ENCODE measurements around the gene MLLT6. TPM values are rescaled to one million over a fixed set of nuclear protein-coding genes. Genes with fewer than 3 reads are reported as not detected.

The MLLT6 gene
- total RNA-seq, 1 donor from 2014 or later: 213 TPM

DNA sequence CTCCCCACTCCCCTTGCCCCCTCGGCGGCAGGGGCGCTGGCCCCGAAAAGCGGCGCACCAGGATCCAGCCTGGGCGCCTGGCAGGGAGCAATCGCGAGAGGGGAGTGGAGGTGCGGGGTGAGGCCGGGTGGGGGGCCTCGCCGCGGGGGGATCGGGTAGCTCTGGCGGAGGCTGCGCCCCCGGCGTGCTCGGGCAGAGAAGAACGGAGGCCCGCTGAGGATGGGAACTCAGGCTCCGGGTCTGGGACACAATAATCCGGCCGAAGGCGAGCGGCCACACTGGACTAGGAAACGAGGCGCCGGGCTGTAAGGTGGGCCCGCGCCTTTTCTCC, 43.8 kb downstream of the MLLT6 start:
- H3K27ac Mint-ChIP-seq: no peak overlapping the region
- H3K9me3 Mint-ChIP-seq: no peaks in the 10 kb centered on the region
- intact Hi-C loops (cut with micrococcal nuclease): no loop called here
- no peak for DNase-seq (ENCODE audit: low spot score)
- H3K27me3 Mint-ChIP-seq (ENCODE audit: low read depth): peaks cover 28% of the 10 kb centered on the region
- peaks cover 10% of the 10 kb centered on the region for H3K36me3 Mint-ChIP-seq (ENCODE audit: low read depth)
- H3K4me3 Mint-ChIP-seq (ENCODE audit: low read depth): peak overlapping the region; percentile 65
- peaks cover 38% of the 10 kb centered on the region for H3K4me1 Mint-ChIP-seq (ENCODE audit: low read depth)

DNA sequence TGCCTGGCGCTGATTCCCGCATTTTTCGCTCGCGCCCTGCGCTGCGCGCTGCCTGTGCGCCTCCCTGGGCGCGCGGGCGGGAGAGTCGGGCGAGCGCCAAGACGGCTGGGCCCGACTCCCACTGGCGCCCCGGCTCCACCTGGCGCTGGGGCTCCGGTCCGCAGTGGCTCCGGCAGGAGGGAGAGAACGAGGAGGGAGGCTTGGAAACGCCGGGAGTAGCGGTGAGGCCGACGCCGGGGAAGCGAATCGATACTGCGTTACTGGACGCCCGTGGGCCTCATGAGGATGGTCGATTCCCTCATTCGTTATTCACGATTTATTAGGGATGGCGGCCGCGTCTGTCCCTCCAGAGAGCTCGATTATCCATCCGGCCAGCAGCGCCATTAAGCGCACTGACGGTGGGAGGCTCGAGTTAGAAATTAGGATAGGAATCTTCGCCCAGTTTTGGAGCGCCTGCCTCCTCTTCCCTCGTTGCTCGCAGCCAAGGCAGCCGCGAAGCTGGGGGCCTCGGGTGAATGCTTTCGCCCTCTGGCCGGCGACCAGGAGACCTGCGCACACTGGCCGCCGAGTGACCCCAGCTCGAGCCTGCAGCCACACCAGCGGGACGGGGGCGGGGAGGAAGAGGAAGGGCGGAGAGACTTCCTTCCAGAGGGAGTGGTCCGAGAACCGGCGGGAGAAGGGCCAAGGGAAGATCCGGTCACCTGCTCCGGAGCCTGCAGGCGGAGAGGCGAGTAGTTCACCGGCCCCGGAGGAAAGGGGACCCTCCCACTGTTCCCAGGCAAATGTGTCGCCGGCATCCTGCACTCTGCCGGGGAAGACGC, 44.4 kb downstream of the MLLT6 start:
- no peak for DNase-seq (ENCODE audit: low spot score)
- Mint-ChIP-seq H3K9me3 (no peaks in the 10 kb centered on the region), H3K4me3 (ENCODE audit: low read depth) (peak overlapping the region; percentile 100), H3K36me3 (ENCODE audit: low read depth) (peaks cover 14% of the 10 kb centered on the region), H3K4me1 (ENCODE audit: low read depth) (peaks cover 40% of the 10 kb centered on the region), H3K27ac (no peak overlapping the region), H3K27me3 (ENCODE audit: low read depth) (peaks cover 28% of the 10 kb centered on the region)
- intact Hi-C loops (cut with micrococcal nuclease): loop anchor here (5.0 kb wide), 3 partner anchors 118 to 403 kb away; partner anchors contain the start of gene PLXDC1

DNA sequence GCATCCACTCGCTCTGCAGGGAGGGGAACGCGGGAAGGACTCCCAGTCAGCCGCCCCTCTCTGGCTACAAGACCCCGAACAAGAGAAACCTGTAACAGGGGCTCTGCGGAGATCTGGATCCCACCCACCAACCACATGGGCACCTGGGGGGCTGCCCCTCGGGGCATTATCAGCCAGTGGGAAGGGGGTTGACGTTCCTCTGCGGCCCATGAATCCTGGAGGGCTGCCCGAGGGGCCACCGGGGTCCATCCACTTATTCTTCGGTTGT, 44.9 kb downstream of the MLLT6 start:
- H3K4me3 Mint-ChIP-seq (ENCODE audit: low read depth): peak overlapping the region; percentile 100
- intact Hi-C loops (cut with micrococcal nuclease): loop anchor here (5.0 kb wide), 3 partner anchors 117 to 402 kb away; partner anchors contain the start of gene PLXDC1
- H3K36me3 Mint-ChIP-seq (ENCODE audit: low read depth): peaks cover 18% of the 10 kb centered on the region
- H3K4me1 Mint-ChIP-seq (ENCODE audit: low read depth): peaks cover 43% of the 10 kb centered on the region
- no peaks in the 10 kb centered on the region for H3K9me3 Mint-ChIP-seq
- DNase-seq (ENCODE audit: low spot score): no peak
- no peak overlapping the region for H3K27ac Mint-ChIP-seq
- peaks cover 26% of the 10 kb centered on the region for H3K27me3 Mint-ChIP-seq (ENCODE audit: low read depth)

DNA sequence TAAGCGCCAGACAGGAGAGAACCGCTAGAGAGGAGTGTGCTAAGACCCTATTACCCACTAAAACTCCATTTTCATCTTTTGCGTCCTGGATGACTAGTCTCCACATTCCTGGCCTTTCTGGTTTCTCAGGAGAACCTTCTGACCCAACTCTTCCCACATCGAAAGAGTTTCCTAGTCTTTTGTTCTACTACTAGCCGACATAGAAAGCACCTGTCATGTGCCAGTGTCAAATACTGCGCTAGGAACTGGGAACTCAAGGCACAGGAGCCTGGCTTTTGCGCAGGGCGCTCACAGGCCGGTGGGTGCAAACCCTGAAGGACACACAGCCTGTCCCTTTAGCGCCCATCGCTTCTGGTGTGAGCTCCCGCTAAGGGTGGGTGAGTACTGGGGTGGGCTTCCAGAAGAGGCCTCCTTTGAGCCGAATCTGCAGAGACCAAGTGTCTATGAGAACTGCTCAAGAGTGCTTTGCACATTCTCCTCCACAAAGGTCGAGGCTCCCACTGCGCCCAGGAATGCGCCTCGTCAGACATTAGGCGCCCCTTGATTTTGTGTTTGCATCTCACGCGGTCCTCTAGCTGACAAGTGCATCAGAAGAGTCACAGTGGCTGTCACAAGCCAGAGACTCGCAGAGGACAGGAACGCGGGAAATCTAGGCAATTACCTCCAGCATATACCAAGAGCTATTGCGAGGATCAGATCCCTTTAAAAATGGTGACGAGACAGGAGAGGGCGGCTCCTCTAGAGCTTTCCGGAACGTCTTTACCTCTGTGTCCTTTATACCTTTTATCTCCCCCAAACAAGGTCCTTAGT, 45.4 kb downstream of the MLLT6 start:
- intact Hi-C loops (cut with micrococcal nuclease): loop anchor here (5.0 kb wide), 3 partner anchors 117 to 402 kb away; partner anchors contain the start of gene PLXDC1
- Mint-ChIP-seq H3K4me3 (ENCODE audit: low read depth) (peak overlapping the region; percentile 100), H3K9me3 (no peaks in the 10 kb centered on the region), H3K4me1 (ENCODE audit: low read depth) (peaks cover 43% of the 10 kb centered on the region), H3K27ac (peak overlapping the region; percentile 1), H3K27me3 (ENCODE audit: low read depth) (peaks cover 26% of the 10 kb centered on the region), H3K36me3 (ENCODE audit: low read depth) (peaks cover 21% of the 10 kb centered on the region)
- DNase-seq (ENCODE audit: low spot score): no peak

DNA sequence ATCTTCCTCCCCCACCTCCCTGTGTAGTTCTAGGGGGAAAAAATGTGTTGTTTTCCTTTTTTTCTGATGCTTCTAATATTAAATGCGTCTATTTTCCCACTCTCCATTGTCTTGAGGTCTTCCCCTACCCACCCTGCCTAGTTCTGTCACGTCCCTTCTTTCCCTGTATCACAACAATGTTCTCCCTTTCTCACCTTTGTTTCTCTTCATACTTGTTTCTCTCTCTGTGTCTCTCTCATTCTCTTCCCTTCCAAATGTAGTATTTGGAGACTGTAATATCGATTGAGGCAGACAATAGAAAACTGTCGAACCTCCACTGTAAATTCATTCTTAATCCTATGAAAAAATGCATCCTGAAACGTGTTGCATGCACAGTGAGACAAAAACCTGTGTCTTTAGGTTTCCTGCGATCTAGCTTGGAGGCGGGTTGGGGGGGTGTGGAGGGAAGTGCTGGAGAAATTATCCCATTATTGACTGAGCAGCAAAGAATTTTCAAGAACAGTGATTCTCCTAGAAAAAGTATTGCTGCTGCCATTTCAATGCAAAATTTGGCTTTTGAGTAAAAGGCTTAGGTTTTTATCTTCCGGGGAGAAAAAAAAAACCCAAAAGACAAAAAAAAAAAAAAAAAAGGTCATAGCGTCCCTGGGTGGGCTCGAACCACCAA, 46.2 kb downstream of the MLLT6 start:
- intact Hi-C loops (cut with micrococcal nuclease): loop anchor here (5.0 kb wide), 3 partner anchors 116 to 401 kb away; partner anchors contain the start of gene PLXDC1
- peaks cover 38% of the 10 kb centered on the region for H3K4me1 Mint-ChIP-seq (ENCODE audit: low read depth)
- no peaks in the 10 kb centered on the region for H3K9me3 Mint-ChIP-seq
- peaks cover 28% of the 10 kb centered on the region for H3K36me3 Mint-ChIP-seq (ENCODE audit: low read depth)
- H3K4me3 Mint-ChIP-seq (ENCODE audit: low read depth): peak overlapping the region; percentile 100
- H3K27me3 Mint-ChIP-seq (ENCODE audit: low read depth): peaks cover 22% of the 10 kb centered on the region
- no peak for DNase-seq (ENCODE audit: low spot score)
- H3K27ac Mint-ChIP-seq: peak overlapping the region; percentile 99

DNA sequence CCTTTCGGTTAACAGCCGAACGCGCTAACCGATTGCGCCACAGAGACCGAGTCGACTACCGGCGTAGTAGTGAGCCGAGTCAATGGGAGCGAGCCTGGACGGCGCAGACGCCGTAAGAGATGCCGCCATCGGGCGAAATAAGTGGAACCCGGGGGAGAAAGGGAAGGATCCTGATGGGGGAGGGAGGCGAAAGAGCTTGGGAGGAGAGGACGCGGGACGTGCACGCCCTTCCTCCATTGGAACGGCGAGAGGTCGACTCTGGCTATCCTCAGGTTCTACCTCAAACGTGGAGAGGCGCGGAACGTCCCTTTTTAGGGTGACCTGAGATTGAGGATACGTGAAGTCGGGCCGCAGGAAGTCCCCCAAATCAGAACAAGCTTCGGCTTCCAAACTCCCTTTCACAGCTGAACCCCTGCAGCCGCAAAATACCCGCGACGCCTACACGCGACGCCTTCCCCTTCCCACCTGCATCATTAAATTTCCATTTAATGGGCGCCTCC, 46.8 kb downstream of the MLLT6 start:
- Mint-ChIP-seq H3K9me3 (no peaks in the 10 kb centered on the region), H3K36me3 (ENCODE audit: low read depth) (peaks cover 31% of the 10 kb centered on the region), H3K27me3 (ENCODE audit: low read depth) (peaks cover 16% of the 10 kb centered on the region), H3K4me3 (ENCODE audit: low read depth) (peak overlapping the region; percentile 100), H3K27ac (peak overlapping the region; percentile 99), H3K4me1 (ENCODE audit: low read depth) (peaks cover 32% of the 10 kb centered on the region)
- DNase-seq (ENCODE audit: low spot score): peak; percentile 83
- intact Hi-C loops (cut with micrococcal nuclease): loop anchor here (1.0 to 5.0 kb wide), 8 partner anchors 47 to 447 kb away; partner anchors contain the start of genes CWC25, EPOP, PIP4K2B and PLXDC1

DNA sequence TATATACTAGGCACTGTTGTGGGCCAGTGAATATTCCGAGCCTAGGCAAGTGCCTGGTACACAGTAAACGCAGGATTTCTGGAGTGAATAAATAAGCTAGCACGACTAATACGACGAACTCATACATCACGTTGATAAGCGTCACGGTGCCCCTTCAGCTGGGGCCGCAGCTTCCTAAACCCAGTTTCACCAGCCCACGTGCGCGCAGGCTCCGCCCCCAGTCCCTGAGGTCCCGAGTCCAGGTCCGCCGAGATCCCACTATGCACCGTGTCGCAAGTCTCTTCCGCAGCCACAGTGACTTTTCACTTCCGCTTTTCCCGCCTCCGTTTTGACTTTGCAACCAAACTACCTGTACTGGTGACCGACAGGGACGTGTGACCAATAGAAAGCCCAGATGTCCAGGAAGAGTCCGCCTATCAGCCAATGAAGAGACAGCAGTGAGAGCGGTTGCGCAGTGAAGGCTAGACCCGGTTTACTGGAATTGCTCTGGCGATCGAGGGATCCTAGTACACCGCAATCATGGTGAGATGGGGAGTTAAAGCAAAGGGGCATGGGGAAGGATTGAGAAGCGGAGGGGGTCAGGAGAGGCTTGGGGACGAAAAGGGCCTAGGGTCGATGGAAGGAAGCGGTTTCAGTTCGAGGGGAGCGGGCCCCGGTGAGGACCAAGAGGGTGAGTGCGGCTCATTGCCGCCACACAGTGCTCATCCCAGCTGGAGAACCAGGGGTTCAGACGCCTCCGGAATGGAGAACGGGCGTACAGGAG, 47.4 kb downstream of the MLLT6 start, which contains the start of gene PSMB3:
Gene PSMB3, plus strand, starts transcription at position 434 of the 763 bp plus-strand sequence. Its CDS starts 86 bp downstream, at position 520.
- peaks cover 31% of the 10 kb centered on the region for H3K4me1 Mint-ChIP-seq (ENCODE audit: low read depth)
- H3K36me3 Mint-ChIP-seq (ENCODE audit: low read depth): peaks cover 34% of the 10 kb centered on the region
- DNase-seq (ENCODE audit: low spot score): peak; percentile 97
- H3K27ac Mint-ChIP-seq: peak within 1 kb of the TSS; percentile 99
- no peaks in the 10 kb centered on the region for H3K9me3 Mint-ChIP-seq
- H3K4me3 Mint-ChIP-seq (ENCODE audit: low read depth): peak within 1 kb of the TSS; percentile 100
- intact Hi-C loops (cut with micrococcal nuclease): loop anchor here (1.0 to 5.0 kb wide), 8 partner anchors 47 to 446 kb away; partner anchors contain the start of genes CWC25, EPOP, PIP4K2B and PLXDC1
- H3K27me3 Mint-ChIP-seq (ENCODE audit: low read depth): peaks cover 15% of the 10 kb centered on the region

DNA sequence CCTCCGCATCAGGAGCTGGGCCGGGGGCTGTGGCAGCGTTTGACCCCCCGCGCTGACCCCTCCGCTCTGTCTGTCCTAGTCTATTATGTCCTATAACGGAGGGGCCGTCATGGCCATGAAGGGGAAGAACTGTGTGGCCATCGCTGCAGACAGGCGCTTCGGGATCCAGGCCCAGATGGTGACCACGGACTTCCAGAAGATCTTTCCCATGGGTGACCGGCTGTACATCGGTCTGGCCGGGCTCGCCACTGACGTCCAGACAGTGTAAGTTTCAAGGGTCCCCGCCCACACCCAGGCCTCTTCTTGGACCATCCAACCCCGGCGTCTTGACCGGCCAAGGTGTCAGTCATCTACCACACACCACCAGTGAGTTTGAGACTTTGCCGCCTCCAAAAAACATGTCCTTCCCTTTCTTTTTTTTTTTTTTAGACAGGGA, 48.0 kb downstream of the MLLT6 start:
- Mint-ChIP-seq H3K27ac (peak overlapping the region; percentile 99), H3K36me3 (ENCODE audit: low read depth) (peaks cover 37% of the 10 kb centered on the region), H3K4me1 (ENCODE audit: low read depth) (peaks cover 31% of the 10 kb centered on the region), H3K4me3 (ENCODE audit: low read depth) (peak overlapping the region; percentile 100), H3K27me3 (ENCODE audit: low read depth) (peaks cover 13% of the 10 kb centered on the region), H3K9me3 (no peaks in the 10 kb centered on the region)
- intact Hi-C loops (cut with micrococcal nuclease): loop anchor here (2.0 to 5.0 kb wide), 5 partner anchors 78 to 446 kb away; partner anchors contain the start of genes EPOP and PLXDC1
- no peak for DNase-seq (ENCODE audit: low spot score)

DNA sequence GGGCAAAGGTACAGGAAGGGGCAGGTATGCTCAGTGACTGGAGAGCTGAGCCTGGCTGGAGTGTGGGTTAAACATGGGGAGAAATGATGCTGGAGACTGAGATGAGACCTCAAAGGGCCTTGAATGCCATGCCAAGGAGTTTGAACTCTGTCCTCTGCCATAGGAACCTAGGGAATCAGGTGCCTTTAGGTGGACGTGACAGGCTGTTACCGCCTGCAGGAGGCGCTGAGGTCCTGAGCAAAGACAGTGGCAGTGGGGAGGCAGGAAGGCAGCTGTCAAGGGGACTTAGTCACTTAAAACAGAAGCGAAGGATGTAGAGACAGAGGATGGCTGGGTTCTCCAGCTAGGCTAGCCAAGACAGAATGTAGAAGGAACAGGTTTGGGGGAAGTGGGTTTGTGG, 56.5 kb downstream of the MLLT6 start:
- Mint-ChIP-seq H3K4me1 (ENCODE audit: low read depth) (peaks cover 9% of the 10 kb centered on the region), H3K36me3 (ENCODE audit: low read depth) (peaks cover 75% of the 10 kb centered on the region), H3K27me3 (ENCODE audit: low read depth) (no peaks in the 10 kb centered on the region), H3K4me3 (ENCODE audit: low read depth) (no peak overlapping the region), H3K27ac (peak overlapping the region; percentile 51), H3K9me3 (no peaks in the 10 kb centered on the region)
- no peak for DNase-seq (ENCODE audit: low spot score)
- intact Hi-C loops (cut with micrococcal nuclease): no loop called here

DNA sequence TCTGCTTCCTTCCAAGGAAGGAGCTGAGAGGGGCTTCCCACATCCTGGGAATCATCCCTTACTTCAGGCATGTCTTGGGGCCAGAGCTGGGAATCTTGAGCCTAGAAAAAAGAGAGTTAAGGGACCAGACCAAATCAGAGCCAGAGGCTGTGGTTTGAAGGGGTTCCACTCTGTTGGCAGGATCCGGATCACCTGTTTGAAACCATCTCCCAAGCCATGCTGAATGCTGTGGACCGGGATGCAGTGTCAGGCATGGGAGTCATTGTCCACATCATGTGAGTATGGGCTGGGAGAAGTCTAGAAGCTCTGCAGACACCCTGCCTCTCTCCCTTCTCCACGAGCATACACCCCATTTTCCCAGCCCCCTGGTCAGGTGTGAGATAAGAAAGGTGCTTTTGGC, 57.2 kb downstream of the MLLT6 start:
- H3K4me1 Mint-ChIP-seq (ENCODE audit: low read depth): peaks cover 12% of the 10 kb centered on the region
- peaks cover 79% of the 10 kb centered on the region for H3K36me3 Mint-ChIP-seq (ENCODE audit: low read depth)
- DNase-seq (ENCODE audit: low spot score): no peak
- H3K4me3 Mint-ChIP-seq (ENCODE audit: low read depth): no peak overlapping the region
- H3K27ac Mint-ChIP-seq: no peak overlapping the region
- intact Hi-C loops (cut with micrococcal nuclease): no loop called here
- H3K27me3 Mint-ChIP-seq (ENCODE audit: low read depth): no peaks in the 10 kb centered on the region
- no peaks in the 10 kb centered on the region for H3K9me3 Mint-ChIP-seq

DNA sequence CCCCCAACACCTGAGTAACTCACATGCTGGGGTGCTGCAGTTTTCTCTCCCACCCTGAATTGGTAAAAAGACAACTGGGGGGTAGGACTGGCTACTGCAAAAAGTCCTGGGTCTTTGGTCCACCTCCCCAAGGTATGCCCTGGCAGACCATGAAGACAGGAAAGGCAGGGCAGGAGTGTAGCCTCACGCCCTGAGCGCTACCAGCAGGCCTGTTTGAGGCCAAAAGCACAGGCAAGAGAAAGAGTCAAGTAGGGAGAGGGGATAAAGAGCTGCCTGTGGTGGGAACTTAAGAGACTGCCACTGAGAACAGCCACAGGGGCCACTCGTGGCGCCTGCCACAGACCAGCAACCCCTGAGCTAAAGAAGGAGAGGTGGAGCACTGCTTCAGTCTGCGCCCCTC, 61.3 kb downstream of the MLLT6 start:
- intact Hi-C loops (cut with micrococcal nuclease): no loop called here
- Mint-ChIP-seq H3K27me3 (ENCODE audit: low read depth) (no peaks in the 10 kb centered on the region), H3K27ac (no peak overlapping the region)

DNA sequence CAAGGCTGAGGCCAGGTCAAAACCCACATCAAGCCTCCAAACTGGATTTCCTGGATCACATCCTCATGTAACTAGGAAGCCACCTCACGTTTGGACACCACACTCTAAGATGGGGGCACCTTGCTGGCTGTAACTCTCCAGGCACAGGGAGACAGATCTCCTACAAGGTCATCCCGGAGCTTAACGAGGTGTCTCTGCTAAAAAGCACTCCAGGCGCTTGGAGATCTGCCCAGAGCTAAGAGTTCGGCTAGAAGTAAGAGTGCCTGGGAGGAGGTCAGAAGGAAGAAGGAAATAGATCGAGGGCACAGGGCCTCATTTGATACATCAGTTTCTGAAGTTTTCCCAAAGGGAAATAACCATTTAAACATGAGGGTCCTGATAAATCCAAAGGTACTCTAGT, 63.3 kb downstream of the MLLT6 start:
- H3K27ac Mint-ChIP-seq: no peak overlapping the region
- peaks cover 80% of the 10 kb centered on the region for H3K36me3 Mint-ChIP-seq (ENCODE audit: low read depth)
- DNase-seq (ENCODE audit: low spot score): no peak
- peaks cover 2% of the 10 kb centered on the region for H3K4me1 Mint-ChIP-seq (ENCODE audit: low read depth)
- no peak overlapping the region for H3K4me3 Mint-ChIP-seq (ENCODE audit: low read depth)
- no peaks in the 10 kb centered on the region for H3K27me3 Mint-ChIP-seq (ENCODE audit: low read depth)
- no peaks in the 10 kb centered on the region for H3K9me3 Mint-ChIP-seq
- intact Hi-C loops (cut with micrococcal nuclease): no loop called here

More for the DNA sequence above, 61.3 kb downstream of the MLLT6 start:
- Mint-ChIP-seq H3K9me3 (no peaks in the 10 kb centered on the region), H3K4me3 (ENCODE audit: low read depth) (no peak overlapping the region), H3K4me1 (ENCODE audit: low read depth) (peaks cover 8% of the 10 kb centered on the region), H3K36me3 (ENCODE audit: low read depth) (peaks cover 83% of the 10 kb centered on the region)
- no peak for DNase-seq (ENCODE audit: low spot score)
